Astrocyte of the spinal cord (primary cell): ENCODE results near the gene SRL.
"Not testable (repeated sequence)": the region's sequence is repeated elsewhere in the genome, so short reads cannot be mapped to it uniquely, and the experiment has no call there.

Source experiments
- DNase-seq: peaks from one replicate; pipeline ENCODE4 v3.0.0; 2011; ENCODE audit warnings: low read depth, low spot score
- H3K4me3 ChIP-seq: 2 replicates; pipeline ENCODE4 v1.5.1; 2011; ENCODE audit warnings: low read depth, mild to moderate bottlenecking, low read length, moderate library complexity
- CTCF ChIP-seq: IDR thresholded peaks from 2 replicates; pipeline ENCODE4 v1.5.1; 2012; ENCODE audit warnings: low read depth, mild to moderate bottlenecking, low read length, inconsistent platforms
- in situ Hi-C: cut with HindIII; loops from 2 replicates; pipeline ENCODE4 v1.10.0; 2017; ENCODE audit warnings: low sequenced_read_pairs

Gene SRL

GRCh38 chr16:4160658-4161430 lies 81.0 kb downstream of the SRL start:
- H3K4me3 ChIP-seq: no peak overlapping the region
- DNase-seq: no peak
- in situ Hi-C loops: no loop called here
- TF ChIP-seq CTCF: no peak

GRCh38 chr16:4159726-4160125 lies 82.2 kb downstream of the SRL start:
- in situ Hi-C loops: no loop called here
- DNase-seq: no peak
- H3K4me3 ChIP-seq: no peak overlapping the region

GRCh38 chr16:4158143-4159093 lies 83.5 kb downstream of the SRL start:
- in situ Hi-C loops: no loop called here
- no peak overlapping the region for H3K4me3 ChIP-seq
- no peak for TF ChIP-seq CTCF
- DNase-seq: no peak

More at GRCh38 chr16:4159726-4160125, 82.2 kb downstream of the SRL start:
- TF ChIP-seq CTCF: no peak

- no peak overlapping the region for H3K4me3 ChIP-seq
- in situ Hi-C loops: no loop called here
- no peak for DNase-seq
- TF ChIP-seq CTCF: no peak
Observed at GRCh38 chr16:4157376-4157825, 84.5 kb downstream of the SRL start.

GRCh38 chr16:4156503-4156902 lies 85.4 kb downstream of the SRL start:
- in situ Hi-C loops, DNase-seq, H3K4me3 ChIP-seq: not testable (repeated sequence)

- H3K4me3 ChIP-seq, in situ Hi-C loops, DNase-seq: not testable (repeated sequence)
Observed at GRCh38 chr16:4153364-4153763, 88.5 kb downstream of the SRL start.

- no peak overlapping the region for H3K4me3 ChIP-seq
- no peak for DNase-seq
- in situ Hi-C loops: no loop called here
- no peak for TF ChIP-seq CTCF
Observed at GRCh38 chr16:4152267-4152666, 89.6 kb downstream of the SRL start.
